ENCODE data around the gene PTBP2.
A peak's percentile ranks its signal among the peaks of the same experiment; 100 is the strongest.
"Not testable (repeated sequence)": the region's sequence is repeated elsewhere in the genome, so short reads cannot be mapped to it uniquely, and the experiment has no call there.

PTBP2 gene

GRCh38 chr1:96730574-96731298 lies 9.2 kb downstream of the PTBP2 start:
- DNase-seq = no peak

GRCh38 chr1:96741335-96741734 lies 19.8 kb downstream of the PTBP2 start:
- no peak for DNase-seq

- DNase-seq = no peak
These were observed 25.1 kb downstream of the PTBP2 start for GRCh38 chr1:96746440-96747420.

GRCh38 chr1:96747565-96747964 lies 26.0 kb downstream of the PTBP2 start:
- DNase-seq = no peak

- no peak for DNase-seq
These were observed 26.5 kb downstream of the PTBP2 start for GRCh38 chr1:96748078-96748477.

GRCh38 chr1:96749618-96750017 lies 28.0 kb downstream of the PTBP2 start:
- no peak for DNase-seq

GRCh38 chr1:96752394-96752793 lies 30.8 kb downstream of the PTBP2 start:
- no peak for DNase-seq

GRCh38 chr1:96756789-96757188 lies 35.2 kb downstream of the PTBP2 start:
- DNase-seq = no peak

GRCh38 chr1:96762586-96762985 lies 41.0 kb downstream of the PTBP2 start:
- DNase-seq = not testable (repeated sequence)

GRCh38 chr1:96763514-96763913 lies 41.9 kb downstream of the PTBP2 start:
- DNase-seq = no peak

- no peak for DNase-seq
These were observed 42.9 kb downstream of the PTBP2 start for GRCh38 chr1:96764469-96764868.

- no peak for DNase-seq
These were observed 50.3 kb downstream of the PTBP2 start for GRCh38 chr1:96771847-96772246.

- DNase-seq = no peak
These were observed 50.8 kb downstream of the PTBP2 start for GRCh38 chr1:96772349-96772748.

GRCh38 chr1:96772972-96773371 lies 51.4 kb downstream of the PTBP2 start:
- DNase-seq = no peak

- DNase-seq = no peak
These were observed 60.6 kb downstream of the PTBP2 start for GRCh38 chr1:96782206-96782605.

GRCh38 chr1:96782856-96783255 lies 61.3 kb downstream of the PTBP2 start:
- DNase-seq = no peak

- no peak for DNase-seq
These were observed 69.0 kb downstream of the PTBP2 start for GRCh38 chr1:96790599-96790998.

GRCh38 chr1:96792220-96792619 lies 70.6 kb downstream of the PTBP2 start:
- DNase-seq = no peak

GRCh38 chr1:96801696-96802095 lies 80.1 kb downstream of the PTBP2 start:
- DNase-seq = not testable (repeated sequence)

- DNase-seq = no peak
These were observed 83.1 kb downstream of the PTBP2 start for GRCh38 chr1:96804648-96805047.

GRCh38 chr1:96808191-96808590 lies 86.6 kb downstream of the PTBP2 start:
- DNase-seq = peak; percentile 21

- DNase-seq = no peak
These were observed 94.3 kb downstream of the PTBP2 start for GRCh38 chr1:96815914-96816313.

GRCh38 chr1:96820107-96820506 lies 98.5 kb downstream of the PTBP2 start:
- DNase-seq = no peak

GRCh38 chr1:96820671-96821070 lies 99.1 kb downstream of the PTBP2 start:
- no peak for DNase-seq
